GM21529 (cell line): Measurements from ENCODE around the gene FN3K.
"Not testable (repeated sequence)": the region's sequence is repeated elsewhere in the genome, so short reads cannot be mapped to it uniquely, and the experiment has no call there.

Experiments
- ATAC-seq: cut with Tn5 transposase; IDR thresholded peaks from one replicate; pipeline ENCODE4 v1.9.1; 2021; ENCODE audit not compliant: unreplicated experiment

FN3K gene

DNA sequence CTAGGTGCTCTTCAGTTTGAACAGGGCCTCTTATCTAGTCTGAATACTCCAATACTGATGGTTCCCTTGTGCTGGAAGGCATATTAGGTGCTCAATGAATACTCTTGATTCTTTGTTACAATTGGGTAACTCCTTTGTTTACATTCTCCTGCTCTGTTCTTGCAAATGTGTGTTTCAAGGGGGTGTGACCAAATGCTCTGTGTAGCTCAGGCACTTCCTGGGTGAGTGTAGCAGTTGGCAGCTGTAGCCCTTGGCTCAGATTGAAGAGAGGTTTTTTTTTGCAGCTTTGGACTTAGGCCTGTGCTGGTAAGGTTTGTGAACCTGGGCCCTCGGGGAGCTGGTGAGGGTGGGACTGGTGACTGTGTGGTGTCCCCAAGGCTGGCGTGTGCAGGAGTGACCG is 36.6 kb downstream of the FN3K start:
- no peak for ATAC-seq

DNA sequence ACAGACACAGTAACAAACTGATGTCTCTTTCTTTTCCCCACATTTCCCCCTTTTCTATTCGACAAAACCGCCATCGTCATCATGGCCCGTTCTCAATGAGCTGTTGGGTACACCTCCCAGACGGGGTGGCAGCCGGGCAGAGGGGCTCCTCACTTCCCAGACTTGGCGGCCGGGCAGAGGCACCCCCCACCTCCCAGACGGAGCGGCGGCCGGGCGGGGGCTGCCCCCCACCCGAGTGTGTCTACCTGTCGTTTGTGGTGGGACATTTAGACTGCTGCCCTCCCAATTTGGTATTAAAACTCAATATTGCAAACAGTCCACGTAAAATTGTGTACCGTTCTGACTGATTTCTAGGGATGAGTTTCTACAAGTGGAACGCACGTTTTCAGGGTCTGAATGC is 39.0 kb downstream of the FN3K start:
- not testable (repeated sequence) for ATAC-seq

DNA sequence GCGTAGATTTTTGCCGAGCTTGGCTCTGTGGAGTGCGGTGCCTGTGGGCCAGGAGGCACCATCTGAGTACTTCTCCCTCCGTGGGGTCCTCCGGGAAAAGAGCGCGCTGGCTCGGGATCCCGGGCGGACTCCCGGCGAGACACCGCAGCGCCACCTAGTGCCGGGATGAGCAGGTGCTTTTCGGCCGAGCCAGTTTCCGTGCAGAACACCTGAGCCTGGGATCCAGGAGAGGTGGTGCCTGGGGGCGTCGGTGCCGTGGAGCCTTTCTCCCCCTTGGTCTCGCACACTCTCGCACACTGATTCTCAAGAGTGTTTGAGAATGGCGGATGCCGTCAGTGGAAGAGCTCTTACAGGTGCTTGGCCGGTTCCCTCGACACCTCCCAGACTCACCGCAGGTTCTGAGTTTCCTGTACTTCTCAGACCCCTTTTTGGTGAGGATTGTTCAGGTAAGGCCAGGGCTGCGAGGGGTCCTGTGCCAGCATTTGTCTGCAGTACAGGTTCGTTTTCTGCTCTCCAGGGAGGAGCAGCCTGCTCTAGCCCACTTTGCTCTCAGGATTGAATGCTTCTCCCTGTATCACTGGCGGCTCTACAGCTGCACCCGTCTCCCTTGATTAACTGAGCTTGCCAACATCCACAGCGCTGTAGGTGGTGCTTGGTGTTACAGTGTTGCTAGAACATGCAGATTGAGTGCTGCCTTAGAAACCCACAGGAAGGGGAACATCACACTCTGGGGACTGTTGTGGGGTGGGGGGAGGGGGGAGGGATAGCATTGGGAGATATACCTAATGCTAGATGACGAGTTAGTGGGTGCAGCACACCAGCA is 39.8 kb downstream of the FN3K start:
- ATAC-seq, result no peak

DNA sequence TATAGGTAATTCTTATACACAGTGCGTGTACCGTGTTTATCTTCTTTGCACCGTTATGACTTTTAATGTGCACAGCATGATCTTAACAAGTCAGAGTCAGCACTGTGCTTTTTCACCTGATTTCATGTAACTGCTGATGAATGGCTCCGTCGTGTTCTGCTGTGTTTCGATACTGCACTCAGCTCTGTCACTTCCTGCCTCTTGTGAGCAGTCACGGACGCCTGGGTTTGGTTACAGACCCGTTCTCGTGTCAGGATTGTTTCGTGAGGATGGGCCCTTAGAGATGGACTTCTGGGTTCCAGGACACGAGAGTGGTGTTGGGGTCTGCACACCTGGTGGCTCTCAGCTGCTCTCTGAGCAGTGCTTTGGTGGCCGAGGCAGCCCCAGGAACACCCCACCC is 41.0 kb downstream of the FN3K start:
- ATAC-seq, result no peak

DNA sequence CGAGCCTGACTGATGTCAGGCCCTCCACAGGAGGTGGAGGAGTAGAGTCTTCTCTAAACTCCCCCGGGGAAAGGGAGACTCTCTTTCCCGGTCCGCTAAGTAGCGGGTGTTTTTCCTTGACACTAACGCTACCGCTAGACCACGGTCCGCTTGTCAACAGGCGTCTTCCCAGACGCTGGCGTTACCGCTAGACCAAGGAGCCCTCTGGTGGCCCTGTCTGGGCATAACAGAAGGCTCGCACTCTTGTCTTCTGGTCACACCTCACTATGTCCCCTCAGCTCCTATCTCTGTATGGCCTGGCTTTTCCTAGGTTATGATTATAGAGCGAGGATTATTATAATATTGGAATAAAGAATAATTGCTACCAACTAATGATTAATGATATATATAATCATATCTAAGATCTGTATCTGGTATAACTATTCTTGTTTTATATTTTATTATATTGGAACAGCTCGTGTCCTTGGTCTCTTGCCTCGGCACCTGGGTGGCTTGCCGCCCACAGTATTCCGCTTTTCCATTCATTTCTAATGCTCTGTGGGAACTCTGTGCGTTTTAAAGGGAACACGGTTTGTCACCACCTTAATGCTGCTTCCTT is 42.5 kb downstream of the FN3K start:
- not testable (repeated sequence) for ATAC-seq

DNA sequence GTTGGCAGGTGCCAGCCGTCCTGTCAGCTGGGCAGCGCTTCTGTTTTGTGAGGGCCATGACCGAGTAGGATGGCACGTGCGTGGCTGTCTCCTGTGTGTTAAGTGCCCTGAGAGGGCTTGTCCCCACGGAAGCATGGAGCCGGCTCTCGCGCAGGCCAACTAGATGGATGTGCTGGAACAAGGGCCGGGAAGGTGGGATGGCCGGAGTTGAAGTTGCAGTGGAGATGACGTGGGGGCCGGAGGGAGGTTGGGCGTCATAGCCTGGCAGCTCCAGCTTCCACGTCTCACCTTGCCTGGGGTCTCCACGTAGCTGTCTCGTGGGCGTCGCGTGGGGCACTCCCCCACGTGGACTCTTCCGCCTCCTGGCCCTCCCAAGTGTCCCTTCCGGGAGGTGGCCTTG is 44.1 kb downstream of the FN3K start:
- ATAC-seq, result no peak

DNA sequence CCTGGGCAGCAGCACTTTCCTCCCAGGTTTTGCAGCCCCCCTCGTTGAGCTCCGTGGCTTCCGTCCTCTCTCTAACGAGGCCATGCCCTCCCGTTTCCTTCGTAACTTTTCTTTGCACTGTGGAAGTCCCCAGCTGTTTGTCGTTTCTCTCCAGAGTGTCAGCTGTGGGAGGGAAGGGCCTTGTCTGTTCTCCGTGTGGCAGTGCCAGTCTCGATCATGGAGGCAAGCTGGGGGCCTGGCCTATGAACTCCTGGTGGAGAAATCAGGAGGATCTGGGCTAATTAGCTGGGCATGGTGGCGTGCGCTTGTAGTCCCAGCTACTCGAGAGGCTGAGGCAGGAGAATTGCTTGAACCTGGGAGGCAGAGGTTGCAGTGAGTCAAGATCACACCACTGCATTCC is 44.8 kb downstream of the FN3K start:
- no peak for ATAC-seq

DNA sequence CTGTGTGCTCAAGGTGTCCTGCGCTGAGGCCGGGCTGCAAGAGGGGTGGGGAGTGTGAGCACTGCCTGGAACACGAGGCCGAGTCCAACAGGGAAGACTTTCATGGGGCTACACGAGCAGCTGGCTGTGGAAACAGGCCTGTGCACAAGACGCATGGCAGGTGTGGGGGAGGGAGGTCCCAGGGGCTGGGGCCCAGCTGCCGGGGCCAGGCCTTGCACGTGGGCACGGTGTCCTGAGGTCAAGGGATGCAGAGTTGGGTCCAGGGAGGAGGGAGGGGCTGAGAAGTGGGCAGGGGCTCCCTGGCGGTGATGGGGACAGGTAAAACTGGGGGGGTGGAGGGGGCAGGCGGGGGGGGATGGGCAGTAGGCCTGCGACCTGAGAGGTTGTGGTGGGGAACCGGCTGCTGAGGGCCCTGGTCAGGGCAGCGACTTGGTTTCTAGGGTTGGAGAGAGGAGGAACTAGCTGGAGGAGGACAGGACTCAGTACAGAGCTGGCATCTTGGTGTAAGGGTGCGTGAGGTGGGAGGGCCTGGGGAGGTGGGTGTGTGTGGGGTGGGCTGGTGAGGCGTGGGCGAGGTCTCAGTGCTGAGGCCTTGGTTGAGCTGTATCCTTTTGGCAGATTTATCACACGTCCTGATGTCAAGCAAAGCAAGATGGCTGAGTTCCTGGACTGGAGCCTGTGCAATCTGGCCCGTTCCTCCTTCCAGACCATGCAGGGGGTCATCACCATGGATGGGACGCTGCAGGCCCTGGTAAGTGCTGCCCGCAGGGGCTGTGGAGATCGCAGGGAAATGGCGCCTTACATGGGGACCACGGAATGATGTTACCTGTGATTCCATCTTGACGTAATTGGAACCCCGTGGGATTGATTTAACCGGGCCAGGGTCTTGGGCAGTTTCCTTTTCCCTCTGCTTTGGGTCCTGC is 45.8 kb downstream of the FN3K start:
- ATAC-seq, result no peak

DNA sequence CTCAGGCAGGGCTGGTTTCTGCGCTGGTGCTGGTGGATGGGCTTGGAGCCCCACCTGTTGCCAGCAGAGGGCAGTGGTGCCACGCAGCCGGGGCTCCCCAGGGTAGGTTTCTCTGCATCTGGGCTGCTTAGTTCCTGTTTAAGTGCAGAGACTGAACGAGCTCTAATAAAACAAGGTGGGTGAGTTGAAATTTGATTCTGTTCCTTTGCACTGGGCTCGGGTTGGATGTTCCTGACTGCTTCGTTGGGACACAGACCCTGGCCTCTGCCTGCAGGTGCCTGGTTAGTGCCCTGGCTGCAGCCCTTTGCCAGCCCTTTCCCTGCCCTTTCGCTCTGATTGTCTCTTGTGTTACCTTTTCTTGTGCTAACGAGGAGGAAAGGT is 46.5 kb downstream of the FN3K start:
- ATAC-seq, result peak; percentile 58

DNA sequence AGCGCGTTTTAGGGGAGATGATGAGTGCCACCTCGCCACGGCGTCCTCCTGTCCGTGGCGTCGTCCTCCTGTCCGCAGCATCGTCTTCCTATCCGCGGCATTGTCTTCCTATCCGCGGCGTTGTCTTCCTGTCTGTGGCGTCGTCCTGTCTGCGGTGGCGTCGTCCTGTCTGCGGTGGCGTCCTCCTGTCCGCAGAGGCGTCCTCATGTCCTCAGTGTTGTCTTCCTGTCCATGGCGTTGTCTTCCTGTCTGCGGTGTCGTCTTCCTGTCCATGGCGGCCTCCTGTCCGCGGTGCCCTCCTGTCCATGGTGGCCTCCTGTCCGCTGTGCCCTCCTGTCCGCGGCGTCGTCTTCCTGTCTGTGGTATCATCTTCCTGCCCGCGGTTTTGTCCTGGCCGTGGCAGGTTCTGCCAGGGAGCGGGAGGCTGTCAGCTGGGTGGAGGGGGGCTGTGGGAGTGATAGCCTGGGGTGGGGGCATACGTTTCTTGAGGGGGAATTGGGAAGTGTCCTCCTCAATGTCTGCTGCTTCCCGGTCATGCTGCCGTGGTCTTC is 47.3 kb downstream of the FN3K start:
- ATAC-seq, result no peak

DNA sequence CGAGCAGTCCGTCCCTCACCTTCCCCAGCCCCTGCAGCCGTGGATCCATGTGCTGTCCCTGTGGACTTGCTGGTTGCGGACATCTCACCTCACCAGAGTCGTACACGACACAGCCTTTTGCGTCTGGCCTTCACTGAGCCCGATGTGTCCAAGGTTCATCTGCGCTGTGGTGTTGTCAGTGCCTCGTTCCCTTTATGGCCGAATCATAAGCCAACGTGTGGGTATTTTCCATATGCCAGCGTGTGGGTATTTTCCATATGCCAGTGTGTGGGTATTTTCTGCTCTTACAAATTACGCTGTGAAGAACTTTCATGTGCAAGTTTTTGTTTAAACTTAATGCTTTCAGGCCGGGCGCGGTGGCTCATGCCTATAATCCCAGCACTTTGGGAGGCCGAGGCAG is 48.1 kb downstream of the FN3K start:
- ATAC-seq, result no peak

DNA sequence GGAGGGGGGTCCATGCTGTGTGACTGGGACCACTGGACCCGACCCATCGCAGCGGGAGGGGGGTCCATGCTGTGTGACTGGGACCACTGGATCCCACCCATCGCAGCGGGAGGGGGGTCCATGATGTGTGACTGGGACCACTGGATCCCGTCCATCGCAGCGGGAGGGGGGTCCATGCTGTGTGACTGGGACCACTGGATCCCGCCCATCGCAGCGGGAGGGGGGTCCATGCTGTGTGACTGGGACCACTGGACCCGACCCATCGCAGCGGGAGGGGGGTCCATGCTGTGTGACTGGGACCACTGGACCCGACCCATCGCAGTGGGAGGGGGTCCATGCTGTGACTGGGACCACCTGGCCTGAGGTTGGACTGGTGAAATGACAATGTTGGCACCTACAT is 50.2 kb downstream of the FN3K start:
- ATAC-seq, result not testable (repeated sequence)

DNA sequence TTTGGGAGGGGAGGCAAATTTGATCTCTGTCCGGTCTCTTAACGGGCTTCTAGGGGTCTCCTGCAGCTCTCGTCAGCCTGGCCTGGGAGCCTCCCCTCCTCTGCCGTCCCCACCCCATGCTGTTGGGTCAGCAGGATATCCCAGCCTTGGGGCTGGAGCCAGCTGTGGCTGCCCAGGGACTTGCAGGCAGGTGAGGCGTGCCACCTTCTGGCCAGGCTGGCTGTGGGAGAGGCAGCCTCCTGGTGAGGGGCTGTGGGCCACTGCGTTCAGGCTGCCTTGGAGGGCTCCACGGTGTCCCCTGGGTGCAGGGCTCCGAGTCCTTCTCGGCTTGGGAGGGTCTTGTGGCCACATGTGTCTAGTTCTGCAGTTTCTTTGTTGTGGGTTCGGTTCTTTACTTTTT is 51.0 kb downstream of the FN3K start:
- no peak for ATAC-seq

DNA sequence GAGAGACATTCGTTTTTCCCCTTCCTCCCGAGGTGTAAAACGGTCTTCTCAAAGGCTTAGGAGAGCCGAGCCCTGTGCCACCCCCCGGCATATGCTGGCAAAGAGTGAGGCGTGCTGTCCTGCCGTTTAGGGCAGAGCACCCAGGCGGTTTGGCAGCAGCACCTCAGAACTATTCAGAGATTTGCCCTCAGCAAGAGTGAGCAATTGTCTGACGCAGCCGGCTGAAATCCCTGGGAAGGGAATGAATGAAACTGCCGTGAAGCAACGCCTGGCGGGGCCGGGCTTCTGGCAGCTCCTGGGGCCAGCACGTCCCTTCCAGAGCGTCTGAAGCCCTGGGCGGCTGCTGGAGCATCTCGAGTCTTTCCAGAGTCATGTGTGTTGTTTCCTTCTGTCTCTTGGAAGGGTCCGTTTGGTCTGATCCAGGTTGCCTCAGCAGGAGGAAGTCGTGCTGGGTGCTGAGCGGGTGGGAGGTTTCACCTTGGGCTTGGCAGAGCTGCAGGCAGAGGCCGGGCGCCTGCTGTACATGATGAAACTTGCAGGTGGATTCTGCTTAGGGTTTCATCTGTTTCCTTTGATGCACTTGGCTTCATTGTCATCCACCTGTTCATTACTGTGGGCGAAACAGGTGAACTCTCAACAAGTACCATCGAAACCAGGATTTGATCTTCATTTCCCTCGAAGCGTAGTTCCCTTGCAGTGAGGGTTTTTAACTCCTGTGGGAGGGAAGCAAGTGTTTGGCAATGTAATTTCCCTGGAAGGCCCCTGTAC is 51.9 kb downstream of the FN3K start:
- ATAC-seq, result no peak

DNA sequence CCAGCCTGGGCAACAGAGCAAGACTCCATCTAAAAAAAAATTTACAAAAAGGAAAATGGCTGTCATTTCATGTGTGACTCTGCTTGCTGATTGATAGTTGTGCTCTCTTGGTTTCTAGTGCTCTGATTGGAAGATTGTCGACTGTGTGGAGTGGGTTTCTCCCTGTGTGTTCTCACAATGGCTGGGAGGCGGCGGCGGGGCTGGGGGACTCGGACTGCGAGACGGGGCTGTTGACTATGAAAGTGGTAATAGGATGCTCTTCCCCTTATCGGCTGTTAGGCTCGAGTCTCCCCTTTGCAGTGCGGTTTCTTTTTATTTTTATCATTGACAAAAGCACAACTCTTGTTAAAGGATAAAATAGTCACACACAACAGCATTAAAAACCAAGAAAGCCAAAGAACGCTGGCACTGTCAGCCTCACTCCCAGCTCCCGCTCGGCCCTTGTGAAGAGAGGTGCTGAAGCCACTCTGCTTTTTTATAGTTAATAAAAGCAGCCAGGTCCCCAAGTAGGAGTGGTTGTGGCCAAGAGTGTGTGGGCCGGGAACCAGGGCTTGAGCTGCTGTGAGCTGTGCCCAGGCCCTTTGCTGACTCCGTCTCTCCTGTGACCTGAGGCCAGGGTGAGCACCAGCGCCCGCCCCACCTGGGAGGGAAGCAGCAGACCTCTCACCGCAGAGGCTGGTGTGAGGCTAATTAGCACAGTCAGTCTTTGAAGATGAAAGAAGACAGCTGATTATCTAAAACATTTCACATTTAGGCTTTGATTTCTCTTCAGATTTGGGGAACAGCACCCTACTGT is 53.0 kb downstream of the FN3K start:
- ATAC-seq, result no peak

DNA sequence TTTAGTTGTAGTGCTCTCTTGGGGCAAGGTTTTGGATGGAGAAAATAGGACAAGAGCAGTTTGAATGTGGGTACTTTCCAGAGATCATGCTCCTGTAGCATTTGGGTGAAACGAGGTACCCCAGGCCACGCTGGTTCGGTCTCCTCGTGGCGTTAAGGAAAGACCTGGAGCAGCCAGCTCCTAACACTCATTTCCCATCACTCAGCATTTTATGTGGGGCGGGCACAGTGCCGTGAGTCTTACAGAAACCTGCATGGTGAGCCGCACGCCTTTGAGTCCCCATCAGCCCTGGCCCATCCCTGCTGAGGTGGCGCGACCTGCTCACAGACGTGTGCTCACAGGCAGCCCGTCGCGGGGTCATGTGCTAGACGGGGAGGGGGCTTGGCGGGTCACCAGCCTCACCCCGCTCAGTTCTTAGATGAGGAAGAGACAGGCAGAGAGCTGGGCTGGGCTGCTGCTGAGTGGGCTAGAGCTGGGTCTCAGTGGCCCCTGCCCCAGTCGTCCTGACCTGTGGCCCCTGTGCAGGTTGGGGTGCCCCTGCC is 53.7 kb downstream of the FN3K start:
- ATAC-seq, result no peak

DNA sequence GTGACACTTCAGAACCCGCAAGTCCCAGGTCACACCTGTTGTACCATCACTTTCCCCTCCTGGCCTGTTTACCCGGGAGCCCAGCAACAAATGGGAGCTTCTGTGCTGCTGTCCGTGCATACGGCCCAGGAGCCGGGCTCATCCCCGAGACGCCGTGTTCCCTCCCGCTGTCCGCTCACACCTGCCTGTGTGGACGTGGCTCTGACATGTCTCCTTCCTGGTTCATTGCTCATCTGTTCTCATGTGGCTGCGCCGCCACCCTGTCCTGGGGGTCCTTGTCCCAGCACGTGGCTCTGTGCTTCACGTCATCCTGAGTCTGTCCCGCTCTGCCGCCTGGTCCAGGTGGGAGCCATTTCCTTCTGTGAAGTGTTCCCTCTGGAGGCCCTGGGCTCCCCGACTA is 54.4 kb downstream of the FN3K start:
- ATAC-seq, result no peak

DNA sequence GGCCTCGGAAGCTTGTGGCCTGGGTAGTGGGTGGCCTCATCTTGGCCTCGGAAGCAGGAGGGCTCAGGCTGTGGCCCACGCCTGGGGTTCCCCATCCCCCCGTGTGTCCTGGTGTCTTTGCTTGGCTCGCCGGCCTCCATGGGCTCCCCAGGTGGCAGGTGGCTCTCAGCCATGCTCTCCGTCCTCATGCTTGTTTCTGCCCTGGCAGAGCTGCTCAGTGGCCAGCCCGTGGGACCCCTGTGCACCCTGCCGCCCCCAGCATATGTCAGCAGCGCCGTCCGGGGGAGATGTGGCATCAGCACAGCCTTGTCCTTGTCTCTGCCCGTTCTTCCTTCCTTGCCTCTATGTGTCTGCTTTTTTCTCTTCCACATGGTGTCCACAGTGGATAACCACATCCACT is 55.0 kb downstream of the FN3K start:
- ATAC-seq, result no peak

DNA sequence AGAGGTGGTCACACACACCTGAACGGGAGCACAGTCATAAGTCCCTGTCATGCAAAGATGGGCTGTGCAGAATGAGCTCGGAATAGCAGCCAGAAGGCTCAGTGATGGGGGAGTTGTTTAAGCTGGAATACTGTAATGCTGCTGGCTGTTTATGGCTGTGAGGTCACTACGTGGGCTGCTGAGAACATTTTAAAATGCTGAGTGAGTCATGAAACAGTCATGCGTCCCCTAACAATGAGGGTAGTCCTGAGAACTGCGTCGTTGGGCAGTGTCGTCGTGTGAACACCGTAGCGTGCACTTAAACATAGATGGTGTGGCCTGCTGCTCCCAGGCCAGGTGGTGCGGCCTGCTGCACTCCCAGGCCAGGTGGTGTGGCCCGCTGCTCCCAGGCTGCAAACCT is 56.1 kb downstream of the FN3K start:
- ATAC-seq, result no peak
